Endodermal cell (in vitro differentiated cells): ENCODE measurements around the gene KRTAP20-4. TPM values are rescaled to one million over a fixed set of nuclear protein-coding genes. Genes with fewer than 3 reads are reported as not detected.

ENCODE experiments used
- DNase-seq: peaks from one replicate; pipeline ENCODE4 v3.0.0-alpha.2; 2017
- H3K27ac ChIP-seq: 2 replicates; pipeline ENCODE4 v1.5.1; 2013; ENCODE audit warnings: mild to moderate bottlenecking, low read depth, low read length, moderate library complexity
- H3K27me3 ChIP-seq: 2 replicates; pipeline ENCODE4 v1.6.1; 2013; ENCODE audit warnings: mild to moderate bottlenecking, low read length, moderate library complexity; ENCODE audit not compliant: insufficient read depth, control insufficient read depth, poor library complexity, severe bottlenecking
- H3K36me3 ChIP-seq: 2 replicates; pipeline ENCODE4 v1.7.0; 2013; ENCODE audit warnings: mild to moderate bottlenecking, low read length, moderate library complexity; ENCODE audit not compliant: control insufficient read depth, insufficient read depth
- H3K4me1 ChIP-seq: one replicate; pipeline ENCODE4 v1.7.0; 2013; ENCODE audit warnings: low read length; ENCODE audit not compliant: control insufficient read depth, insufficient read depth
- H3K4me3 ChIP-seq: 2 replicates; pipeline ENCODE4 v1.5.1; 2013; ENCODE audit warnings: mild to moderate bottlenecking, low read length, moderate library complexity
- H3K9ac ChIP-seq: 2 replicates; pipeline ENCODE4 v1.6.1; 2013; ENCODE audit warnings: mild to moderate bottlenecking, low read length, moderate library complexity; ENCODE audit not compliant: poor library complexity, severe bottlenecking; ENCODE audit errors: extremely low read depth
- H3K9me3 ChIP-seq: 2 replicates; pipeline ENCODE4 v1.6.1; 2013; ENCODE audit warnings: mild to moderate bottlenecking, low read length, moderate library complexity; ENCODE audit not compliant: control insufficient read depth
- H3K27ac Mint-ChIP-seq: 2 replicates; pipeline ENCODE4 v1.8.0; 2020; ENCODE audit warnings: mixed read lengths
- H3K27me3 Mint-ChIP-seq: 2 replicates; pipeline ENCODE4 v1.8.0; 2021; ENCODE audit warnings: mild to moderate bottlenecking, mixed read lengths; ENCODE audit not compliant: insufficient read depth
- H3K36me3 Mint-ChIP-seq: 2 replicates; pipeline ENCODE4 v1.8.0; 2020; ENCODE audit warnings: low read depth, mixed read lengths
- H3K4me1 Mint-ChIP-seq: 2 replicates; pipeline ENCODE4 v1.8.0; 2020; ENCODE audit warnings: mixed read lengths
- H3K4me3 Mint-ChIP-seq: 2 replicates; pipeline ENCODE4 v1.8.0; 2020; ENCODE audit warnings: mild to moderate bottlenecking, moderate library complexity, mixed read lengths
- H3K9me3 Mint-ChIP-seq: 2 replicates; pipeline ENCODE4 v1.8.0; 2020; ENCODE audit warnings: mild to moderate bottlenecking, mixed read lengths
- CTCF ChIP-seq: fragments of 200-600 bp; sonication (generic); conservative IDR thresholded peaks from 2 replicates; pipeline ENCODE4 v1.5.0; 2021; ENCODE audit warnings: antibody characterized with exemption, mild to moderate bottlenecking
- WGBS, 2 experiments: methylation state at CpG; one replicate each; pipeline versions ENCODE4 v1.1.5 to v1.1.7; 2013; ENCODE audit warnings: missing lambda C conversion rate in 2 of 2, mixed read lengths in 1 of 2; ENCODE audit not compliant: insufficient coverage in 1 of 2, insufficient read length in 1 of 2; 5-methylcytosine and 5-hydroxymethylcytosine counted together
- total RNA-seq, 2 donors: library from RNA; stranded (reverse); fragmentation: NEBNext Ultra II Directional in 1 of 2; extraction: Animal tissue kit (Norgen Biotek cat#: 25700) in 1 of 2; gene quantifications; 2 replicates in 1 of 2; 3 replicates in 1 of 2; pipeline ENCODE4 v1.2.1, GENCODE V29; 2021

The KRTAP20-4 gene
- total RNA-seq, 2 donors from 2014 or later: not detected

- no peak overlapping the region for H3K9ac ChIP-seq
- no peak for DNase-seq
- no peak for TF ChIP-seq CTCF
- no peaks in the 10 kb centered on the region for H3K4me1 ChIP-seq
- H3K27ac ChIP-seq: no peak overlapping the region
- H3K27me3 Mint-ChIP-seq: no peaks in the 10 kb centered on the region
- H3K4me3 Mint-ChIP-seq: no peak overlapping the region
- H3K9me3 Mint-ChIP-seq: peaks cover 11% of the 10 kb centered on the region
- H3K4me1 Mint-ChIP-seq: no peaks in the 10 kb centered on the region
- H3K27ac Mint-ChIP-seq: no peak overlapping the region
- no peak overlapping the region for H3K4me3 ChIP-seq
- H3K36me3 ChIP-seq: no peaks in the 10 kb centered on the region
- H3K27me3 ChIP-seq: peaks cover 36% of the 10 kb centered on the region
- H3K36me3 Mint-ChIP-seq: no peaks in the 10 kb centered on the region
- WGBS, 2 experiments: 73 to 83% methylated on average over 2 to 3 of the region's 3 CpGs
- no peaks in the 10 kb centered on the region for H3K9me3 ChIP-seq
These were observed 40.3 kb upstream of the KRTAP20-4 start for GRCh38 chr21:30580132-30580531.

GRCh38 chr21:30582870-30583269, 37.6 kb upstream of the KRTAP20-4 start:
- no peak overlapping the region for H3K27ac ChIP-seq
- Mint-ChIP-seq H3K36me3 (no peaks in the 10 kb centered on the region), H3K9me3 (peaks cover 18% of the 10 kb centered on the region), H3K27me3 (no peaks in the 10 kb centered on the region), H3K27ac (no peak overlapping the region), H3K4me3 (no peak overlapping the region), H3K4me1 (no peaks in the 10 kb centered on the region)
- H3K9ac ChIP-seq: no peak overlapping the region
- no peak for DNase-seq
- H3K36me3 ChIP-seq: no peaks in the 10 kb centered on the region
- H3K27me3 ChIP-seq: peaks cover 15% of the 10 kb centered on the region
- H3K4me3 ChIP-seq: no peak overlapping the region
- no peaks in the 10 kb centered on the region for H3K9me3 ChIP-seq
- TF ChIP-seq CTCF: no peak
- no peaks in the 10 kb centered on the region for H3K4me1 ChIP-seq
- WGBS, 2 experiments: 90% methylated on average over 1 of the region's 1 CpG; no CpG with 5 or more reads in 1 of the 2 experiments

- H3K27ac ChIP-seq: no peak within 1 kb of the TSS
- H3K36me3 ChIP-seq: no peaks in the 10 kb centered on the region
- H3K4me3 ChIP-seq: no peak within 1 kb of the TSS
- no peak within 1 kb of the TSS for H3K9ac ChIP-seq
- no peak within 1 kb of the TSS for H3K27ac Mint-ChIP-seq
- no peaks in the 10 kb centered on the region for H3K4me1 ChIP-seq
- peaks cover 25% of the 10 kb centered on the region for H3K9me3 Mint-ChIP-seq
- no peak for TF ChIP-seq CTCF
- no peaks in the 10 kb centered on the region for H3K9me3 ChIP-seq
- H3K4me3 Mint-ChIP-seq: no peak within 1 kb of the TSS
- no peaks in the 10 kb centered on the region for H3K4me1 Mint-ChIP-seq
- H3K36me3 Mint-ChIP-seq: no peaks in the 10 kb centered on the region
- no peak for DNase-seq
- H3K27me3 ChIP-seq: no peaks in the 10 kb centered on the region
- H3K27me3 Mint-ChIP-seq: no peaks in the 10 kb centered on the region
These were observed 30.1 kb upstream of the KRTAP20-4 start, which contains the start of gene KRTAP22-2 for GRCh38 chr21:30590297-30590696. Gene KRTAP22-2, minus strand, starts transcription at chr21:30590397.
